ENCODE results near the gene RELA. TPM values are rescaled to one million over a fixed set of nuclear protein-coding genes. Genes with fewer than 3 reads are reported as not detected.

The RELA gene
- polyA plus RNA-seq, 1 experiment = 46.2 TPM

DNA sequence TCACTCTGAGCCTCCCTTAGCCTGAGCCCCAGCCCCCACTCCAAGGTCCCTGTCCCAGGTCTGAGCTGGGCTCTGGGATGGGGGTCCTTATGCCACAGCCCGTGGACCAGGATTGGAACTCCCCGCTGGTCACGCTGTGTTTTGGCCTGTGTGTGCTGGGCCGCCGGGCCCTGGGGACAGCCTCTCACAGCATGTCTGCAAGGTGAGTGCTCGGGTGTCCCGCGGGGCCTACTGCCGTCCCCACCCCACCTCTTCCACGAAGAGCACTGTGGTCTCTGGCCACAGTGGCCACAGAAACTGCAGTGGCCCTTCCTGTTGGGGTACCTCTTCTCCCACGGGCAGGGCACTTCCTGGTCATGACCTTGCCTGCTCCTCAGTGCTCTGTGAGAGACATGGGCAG is 28.3 kb downstream of the RELA start:
- H3K4me3 ChIP-seq (ENCODE audit: low read depth, low read length) = no peak overlapping the region
- CTCF ChIA-PET = no interaction called here
- H3K27me3 ChIP-seq (ENCODE audit: control insufficient read depth, insufficient read depth, low read length) = no peaks in the 10 kb centered on the region
- TF ChIP-seq, protein P1, sequence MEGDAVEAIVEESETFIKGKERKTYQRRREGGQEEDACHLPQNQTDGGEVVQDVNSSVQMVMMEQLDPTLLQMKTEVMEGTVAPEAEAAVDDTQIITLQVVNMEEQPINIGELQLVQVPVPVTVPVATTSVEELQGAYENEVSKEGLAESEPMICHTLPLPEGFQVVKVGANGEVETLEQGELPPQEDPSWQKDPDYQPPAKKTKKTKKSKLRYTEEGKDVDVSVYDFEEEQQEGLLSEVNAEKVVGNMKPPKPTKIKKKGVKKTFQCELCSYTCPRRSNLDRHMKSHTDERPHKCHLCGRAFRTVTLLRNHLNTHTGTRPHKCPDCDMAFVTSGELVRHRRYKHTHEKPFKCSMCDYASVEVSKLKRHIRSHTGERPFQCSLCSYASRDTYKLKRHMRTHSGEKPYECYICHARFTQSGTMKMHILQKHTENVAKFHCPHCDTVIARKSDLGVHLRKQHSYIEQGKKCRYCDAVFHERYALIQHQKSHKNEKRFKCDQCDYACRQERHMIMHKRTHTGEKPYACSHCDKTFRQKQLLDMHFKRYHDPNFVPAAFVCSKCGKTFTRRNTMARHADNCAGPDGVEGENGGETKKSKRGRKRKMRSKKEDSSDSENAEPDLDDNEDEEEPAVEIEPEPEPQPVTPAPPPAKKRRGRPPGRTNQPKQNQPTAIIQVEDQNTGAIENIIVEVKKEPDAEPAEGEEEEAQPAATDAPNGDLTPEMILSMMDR (IDR thresholded peaks at IDR 0.05; ENCODE audit: insufficient read depth, low read depth, low read length) = no peak
- H3K36me3 ChIP-seq (ENCODE audit: control insufficient read depth, insufficient read depth, low read length) = peaks cover 43% of the 10 kb centered on the region
- POLR2A ChIA-PET = no interaction called here
- no peak for DNase-seq (ENCODE audit: low read depth)

DNA sequence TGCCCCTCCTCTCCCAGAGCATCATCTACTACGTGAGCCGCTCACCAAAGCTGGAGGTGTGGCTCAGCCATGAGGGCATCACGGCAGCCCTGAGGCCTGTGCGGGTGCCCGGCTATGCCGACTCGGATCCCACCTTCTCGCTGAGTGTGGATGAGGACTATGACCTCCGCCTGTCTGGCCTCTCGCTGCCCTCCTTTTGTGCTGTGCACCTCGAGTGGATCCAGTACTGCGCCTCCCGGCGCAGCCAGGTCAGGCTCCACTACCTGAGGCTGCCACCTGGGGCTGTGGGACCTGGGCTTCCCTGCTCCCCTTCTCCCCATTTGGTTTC is 28.6 kb downstream of the RELA start:
- ChIA-PET POLR2A (no interaction called here), CTCF (interaction anchor here (1.0 kb wide), 1 partner anchor 19 kb away, joined by 4 read pairs; the partner anchor contains the start of gene PCNX3)
- DNase-seq (ENCODE audit: low read depth) = no peak
- Histone ChIP-seq H3K36me3 (ENCODE audit: control insufficient read depth, insufficient read depth, low read length) (peaks cover 46% of the 10 kb centered on the region), H3K27me3 (ENCODE audit: control insufficient read depth, insufficient read depth, low read length) (no peaks in the 10 kb centered on the region), H3K4me3 (ENCODE audit: low read depth, low read length) (no peak overlapping the region)
- TF ChIP-seq, protein P1 (IDR thresholded peaks at IDR 0.05; ENCODE audit: insufficient read depth, low read depth, low read length) = no peak

DNA sequence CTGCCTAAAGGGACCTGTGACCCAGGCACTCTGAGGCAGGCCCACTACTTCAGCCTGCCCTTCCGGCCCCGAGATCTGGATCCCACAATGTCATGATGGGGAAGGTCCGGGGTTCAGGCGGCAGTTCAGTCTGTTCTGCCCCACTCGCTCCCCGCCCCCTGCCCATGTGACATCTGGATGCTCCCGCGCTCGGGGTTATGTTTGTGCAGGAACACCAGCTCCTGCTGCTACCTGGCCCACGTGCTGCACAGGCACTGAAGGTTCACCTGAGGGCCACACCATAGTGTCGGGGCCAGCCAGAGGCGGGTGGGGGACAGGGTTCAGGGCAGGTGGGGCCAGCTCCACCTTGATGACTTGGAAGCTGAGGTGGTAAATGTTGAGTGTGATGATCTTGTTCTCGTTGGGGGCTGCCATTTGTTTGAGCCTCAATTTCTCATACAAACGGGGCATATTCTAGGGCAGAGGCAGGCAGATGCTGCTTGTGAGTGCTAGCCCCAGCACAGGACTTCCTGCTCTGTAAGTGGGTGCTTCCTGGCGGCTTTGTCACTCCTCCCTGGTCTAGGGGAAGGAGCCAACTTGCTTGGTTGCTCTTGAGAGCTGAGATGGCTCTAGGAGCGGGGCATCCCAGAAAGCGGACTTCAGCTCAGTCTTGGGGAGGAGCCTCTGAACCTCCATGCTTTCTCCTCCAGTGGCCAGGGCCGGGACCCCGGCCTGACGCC is 29.2 kb downstream of the RELA start:
- TF ChIP-seq, protein P1 (IDR thresholded peaks at IDR 0.05; ENCODE audit: insufficient read depth, low read depth, low read length) = no peak
- ChIA-PET POLR2A (no interaction called here), CTCF (interaction anchor here (1.0 to 1.5 kb wide), 3 partner anchors 11 to 60 kb away, joined by 3 to 5 read pairs (median 4); partner anchors contain the start of gene PCNX3)
- Histone ChIP-seq H3K36me3 (ENCODE audit: control insufficient read depth, insufficient read depth, low read length) (peaks cover 50% of the 10 kb centered on the region), H3K4me3 (ENCODE audit: low read depth, low read length) (no peak overlapping the region), H3K27me3 (ENCODE audit: control insufficient read depth, insufficient read depth, low read length) (no peaks in the 10 kb centered on the region)
- no peak for DNase-seq (ENCODE audit: low read depth)

- POLR2A ChIA-PET = no interaction called here
- H3K4me3 ChIP-seq (ENCODE audit: low read depth, low read length) = no peak overlapping the region
- no peak for DNase-seq (ENCODE audit: low read depth)
- H3K36me3 ChIP-seq (ENCODE audit: control insufficient read depth, insufficient read depth, low read length) = peaks cover 55% of the 10 kb centered on the region
- no peaks in the 10 kb centered on the region for H3K27me3 ChIP-seq (ENCODE audit: control insufficient read depth, insufficient read depth, low read length)
- CTCF ChIA-PET = no interaction called here
- TF ChIP-seq, protein P1 (IDR thresholded peaks at IDR 0.05; ENCODE audit: insufficient read depth, low read depth, low read length) = no peak
Measured at GRCh38 chr11:65630215-65630614, 32.5 kb downstream of the RELA start.

DNA sequence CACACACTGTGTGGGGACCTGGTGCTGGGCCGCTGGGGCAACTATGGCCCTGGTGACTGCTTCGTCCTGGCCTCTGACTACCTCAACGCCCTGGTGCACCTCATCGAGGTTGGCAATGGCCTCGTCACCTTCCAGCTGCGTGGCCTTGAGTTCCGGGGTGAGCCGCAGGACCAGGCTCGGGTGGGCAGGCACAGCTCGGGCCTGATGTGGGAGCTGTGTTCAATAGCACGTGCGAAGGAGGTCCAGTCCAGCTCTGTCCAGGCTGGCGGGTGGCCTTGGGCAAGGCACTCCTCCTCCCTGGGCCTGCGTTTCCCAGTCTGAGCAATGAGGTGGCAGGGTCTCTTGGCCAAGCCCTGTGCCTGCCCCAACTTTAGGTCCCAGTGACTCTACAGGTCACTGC is 33.1 kb downstream of the RELA start:
- Histone ChIP-seq H3K36me3 (ENCODE audit: control insufficient read depth, insufficient read depth, low read length) (peaks cover 53% of the 10 kb centered on the region), H3K4me3 (ENCODE audit: low read depth, low read length) (no peak overlapping the region), H3K27me3 (ENCODE audit: control insufficient read depth, insufficient read depth, low read length) (no peaks in the 10 kb centered on the region)
- TF ChIP-seq, protein P1 (IDR thresholded peaks at IDR 0.05; ENCODE audit: insufficient read depth, low read depth, low read length) = no peak
- ChIA-PET POLR2A (no interaction called here), CTCF (no interaction called here)
- DNase-seq (ENCODE audit: low read depth) = no peak

All from BJ (cell line).